HG03103 (cell line): Measurements from ENCODE around the gene MYEOV.

Source experiments
- ATAC-seq: cut with Tn5 transposase; IDR thresholded peaks from one replicate; pipeline ENCODE4 v1.9.1; 2021; ENCODE audit warnings: low read depth; ENCODE audit not compliant: unreplicated experiment

The MYEOV gene

GRCh38 chr11:69312453-69313404, 18.8 kb downstream of the MYEOV start:
- no peak for ATAC-seq

DNA sequence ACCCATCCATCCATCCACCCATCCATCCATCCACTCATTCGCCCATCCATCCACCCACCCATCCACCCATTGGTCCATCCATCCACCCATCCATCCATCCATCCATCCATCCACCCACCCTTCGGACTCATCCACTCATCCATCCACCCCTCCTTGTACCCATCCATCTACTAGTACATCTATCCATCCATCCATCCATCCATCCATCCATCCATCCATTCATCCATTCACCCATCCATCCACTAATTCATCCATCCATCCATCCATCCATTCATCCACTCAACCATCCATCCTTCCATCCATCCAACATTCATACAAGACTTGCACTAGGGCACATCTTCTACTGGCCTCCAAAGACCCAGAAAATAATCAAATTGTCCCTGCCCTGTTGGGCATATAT, 20.0 kb downstream of the MYEOV start:
- no peak for ATAC-seq

- no peak for ATAC-seq
Measured at GRCh38 chr11:69314555-69314954, 20.6 kb downstream of the MYEOV start.

DNA sequence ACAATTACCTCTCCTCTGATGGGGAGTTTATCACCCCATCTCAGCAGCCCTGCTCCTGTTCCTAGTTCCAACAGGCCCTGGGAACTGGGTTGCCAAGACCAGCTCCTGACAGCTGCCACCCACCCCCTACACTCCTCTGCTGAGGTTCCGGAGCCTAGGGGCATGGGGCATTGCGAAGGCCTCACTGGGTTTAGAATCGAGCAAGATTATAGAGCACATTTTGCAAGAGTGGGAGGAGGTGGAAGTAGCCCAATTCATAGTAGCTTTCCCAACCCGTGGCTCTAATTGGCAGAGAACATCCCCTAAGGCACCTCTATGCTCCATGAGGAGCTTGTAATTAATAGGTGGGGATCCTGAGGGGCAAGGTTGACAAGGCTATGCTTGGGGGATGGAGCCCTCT, 23.0 kb downstream of the MYEOV start:
- ATAC-seq, result no peak

DNA sequence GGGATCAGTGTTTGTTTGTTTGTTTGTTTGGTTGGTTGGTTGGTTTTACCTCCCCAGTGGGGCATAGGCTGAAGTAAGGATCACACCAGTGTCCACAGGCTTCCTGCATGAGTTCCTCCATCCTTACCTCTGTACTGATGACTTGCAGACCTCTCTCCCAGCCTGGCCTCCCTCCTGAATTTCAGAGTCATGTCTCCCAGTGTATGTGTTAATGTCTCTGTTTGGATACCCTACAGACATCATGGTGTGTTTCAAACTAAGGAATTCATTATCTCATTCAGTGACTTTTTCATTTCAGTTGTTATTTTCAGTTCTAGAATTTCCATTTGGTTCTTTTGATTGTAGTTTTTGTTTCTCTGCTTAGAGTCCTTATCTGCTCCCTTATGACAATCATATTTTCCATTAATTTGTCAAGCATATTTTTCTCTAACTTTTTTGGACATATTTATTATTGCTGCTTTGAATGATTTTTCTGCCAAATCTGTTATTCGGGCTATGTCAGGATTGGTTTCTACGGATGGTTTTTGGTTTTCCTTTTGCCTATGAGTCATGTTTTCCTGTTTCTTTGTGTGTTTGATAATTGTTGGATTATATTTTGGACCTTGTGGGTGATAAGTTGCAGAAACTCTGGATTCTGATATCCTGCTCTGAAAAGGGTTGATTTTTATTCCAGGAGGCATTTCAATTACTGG, 23.6 kb downstream of the MYEOV start:
- no peak for ATAC-seq

GRCh38 chr11:69318093-69318420, 24.1 kb downstream of the MYEOV start:
- no peak for ATAC-seq

GRCh38 chr11:69319255-69320106, 25.5 kb downstream of the MYEOV start:
- ATAC-seq, result no peak

GRCh38 chr11:69320326-69320725, 26.4 kb downstream of the MYEOV start:
- ATAC-seq, result no peak

- ATAC-seq, result no peak
Measured at GRCh38 chr11:69320756-69321741, 27.1 kb downstream of the MYEOV start.

DNA sequence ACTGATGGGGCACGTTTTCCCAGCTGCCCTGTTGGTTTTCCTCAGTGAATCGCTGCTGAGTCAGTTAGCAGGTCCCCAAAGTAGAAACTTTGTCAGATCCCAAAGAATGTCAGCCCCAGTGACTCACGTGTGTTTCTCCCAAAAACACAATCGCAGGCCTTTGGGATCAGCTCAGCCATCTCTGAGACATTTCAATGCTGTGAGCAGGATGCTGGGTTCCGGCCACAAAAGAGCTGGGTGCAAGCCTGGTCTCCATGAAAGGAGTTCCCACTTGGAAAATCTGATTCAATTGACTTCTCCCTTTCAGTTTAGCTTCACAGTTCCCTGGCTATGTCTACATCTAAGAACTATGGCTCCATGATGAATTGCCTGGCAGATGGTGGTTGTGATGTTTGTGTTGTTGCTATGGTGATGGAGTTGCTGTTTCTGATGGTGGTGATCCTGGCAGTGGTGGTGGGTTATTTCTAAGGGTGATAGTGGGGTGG, 28.0 kb downstream of the MYEOV start:
- ATAC-seq, result no peak

GRCh38 chr11:69325446-69325845, 31.5 kb downstream of the MYEOV start:
- ATAC-seq, result no peak

GRCh38 chr11:69326622-69327219, 32.8 kb downstream of the MYEOV start:
- ATAC-seq, result no peak

GRCh38 chr11:69327741-69328191, 33.8 kb downstream of the MYEOV start:
- no peak for ATAC-seq

GRCh38 chr11:69328231-69328630, 34.3 kb downstream of the MYEOV start:
- ATAC-seq, result no peak

DNA sequence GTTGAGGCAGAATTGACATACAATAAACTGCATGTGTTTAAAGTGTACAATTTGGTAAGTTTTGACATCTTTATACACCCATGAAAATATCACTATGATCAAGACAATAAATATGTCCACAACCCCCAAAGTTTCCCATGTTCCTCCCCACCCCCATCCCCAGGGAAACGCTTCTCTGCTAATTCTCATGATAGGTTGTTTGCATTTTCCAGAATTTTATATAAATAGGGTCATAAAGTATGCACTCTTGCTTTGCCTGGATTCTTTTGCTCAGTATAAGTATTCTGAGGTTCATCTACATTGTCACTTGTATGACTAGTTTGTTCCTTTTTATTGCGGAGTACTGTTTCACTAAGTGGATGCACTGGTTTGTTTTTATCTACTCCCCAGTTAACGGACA, 35.6 kb downstream of the MYEOV start:
- no peak for ATAC-seq

DNA sequence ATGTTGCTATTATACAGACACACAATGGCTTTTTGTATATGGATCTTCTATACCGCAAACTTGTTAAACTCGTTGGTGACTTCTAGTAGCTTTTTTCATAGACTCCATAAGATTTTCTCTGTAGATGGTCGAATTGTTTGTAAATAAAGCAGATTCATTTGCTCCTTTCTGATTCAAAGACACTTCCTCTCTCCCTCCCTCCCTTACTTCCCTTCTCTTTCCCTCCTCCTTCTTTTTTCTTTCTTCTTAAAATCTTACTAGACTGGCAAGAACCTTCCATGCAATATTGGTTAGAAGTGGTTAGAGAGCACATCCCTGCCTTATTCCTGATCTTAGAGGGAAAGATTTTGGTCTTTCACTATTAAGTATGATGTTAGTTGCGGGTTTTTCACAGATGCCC, 36.4 kb downstream of the MYEOV start:
- ATAC-seq, result no peak

GRCh38 chr11:69333149-69333710, 39.3 kb downstream of the MYEOV start:
- ATAC-seq, result no peak

GRCh38 chr11:69333879-69334278, 39.9 kb downstream of the MYEOV start:
- ATAC-seq, result no peak
